ENCODE results near the gene GRM4.

GRM4 gene

DNA sequence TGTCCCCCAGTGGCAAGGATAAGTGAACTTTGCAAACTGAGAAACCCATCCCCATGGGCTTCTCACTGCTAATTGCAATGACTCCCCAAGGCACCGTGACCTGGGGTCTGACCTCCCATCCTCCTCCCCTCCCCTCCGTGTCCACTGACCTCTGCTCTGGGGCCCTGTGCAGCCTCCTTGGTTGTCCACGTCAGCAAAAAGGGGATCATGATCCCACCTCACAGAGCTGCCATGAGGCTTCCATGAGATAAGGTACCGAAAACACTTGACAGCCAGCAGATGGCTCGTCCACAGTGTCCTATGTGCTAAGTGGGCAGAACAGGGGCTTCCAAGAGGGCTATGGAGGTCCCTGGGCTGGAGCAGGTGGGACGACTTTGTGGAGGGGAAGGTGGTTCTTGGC lies 104.5 kb downstream of the GRM4 start:
- no peak for DNase-seq

DNA sequence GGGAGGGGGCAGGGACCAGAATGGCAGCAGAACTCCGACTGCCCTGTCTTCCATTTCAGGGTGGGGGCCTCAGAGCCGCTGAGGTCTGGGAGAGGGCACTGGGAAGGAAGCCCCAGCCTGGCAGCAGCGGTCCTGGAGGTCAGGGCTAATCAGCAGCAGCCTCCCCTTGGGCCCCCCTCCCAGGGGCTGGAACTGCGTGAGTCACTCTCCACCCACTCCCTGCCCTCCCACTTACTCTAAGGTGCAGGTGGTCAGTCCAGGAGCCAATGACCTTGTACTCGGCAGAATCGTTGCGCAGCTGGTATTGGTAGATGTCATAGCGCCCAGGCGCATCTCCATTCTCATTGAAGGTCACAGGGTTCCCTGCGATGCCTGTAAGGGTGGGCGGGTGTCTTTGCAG lies 105.9 kb downstream of the GRM4 start:
- DNase-seq, result no peak

DNA sequence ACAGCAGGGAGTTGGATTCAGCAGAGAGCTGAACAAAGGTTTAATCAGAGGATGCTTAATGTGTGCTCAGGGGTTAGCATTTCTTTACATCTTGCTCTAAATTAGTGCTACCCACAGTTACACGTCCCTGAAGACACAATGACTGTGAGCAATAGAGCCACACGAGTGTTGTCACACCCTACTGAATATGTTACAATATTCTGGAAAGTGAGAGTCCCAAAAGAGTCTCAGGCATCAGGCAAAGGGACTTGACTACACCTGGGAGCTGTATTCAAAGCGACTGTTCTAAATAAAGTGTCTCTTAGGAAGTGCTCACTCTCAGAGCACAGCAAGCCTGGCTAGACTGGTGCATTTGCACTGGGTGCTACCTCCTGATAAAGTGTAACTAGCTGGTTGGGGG lies 108.7 kb downstream of the GRM4 start:
- no peak for DNase-seq

DNA sequence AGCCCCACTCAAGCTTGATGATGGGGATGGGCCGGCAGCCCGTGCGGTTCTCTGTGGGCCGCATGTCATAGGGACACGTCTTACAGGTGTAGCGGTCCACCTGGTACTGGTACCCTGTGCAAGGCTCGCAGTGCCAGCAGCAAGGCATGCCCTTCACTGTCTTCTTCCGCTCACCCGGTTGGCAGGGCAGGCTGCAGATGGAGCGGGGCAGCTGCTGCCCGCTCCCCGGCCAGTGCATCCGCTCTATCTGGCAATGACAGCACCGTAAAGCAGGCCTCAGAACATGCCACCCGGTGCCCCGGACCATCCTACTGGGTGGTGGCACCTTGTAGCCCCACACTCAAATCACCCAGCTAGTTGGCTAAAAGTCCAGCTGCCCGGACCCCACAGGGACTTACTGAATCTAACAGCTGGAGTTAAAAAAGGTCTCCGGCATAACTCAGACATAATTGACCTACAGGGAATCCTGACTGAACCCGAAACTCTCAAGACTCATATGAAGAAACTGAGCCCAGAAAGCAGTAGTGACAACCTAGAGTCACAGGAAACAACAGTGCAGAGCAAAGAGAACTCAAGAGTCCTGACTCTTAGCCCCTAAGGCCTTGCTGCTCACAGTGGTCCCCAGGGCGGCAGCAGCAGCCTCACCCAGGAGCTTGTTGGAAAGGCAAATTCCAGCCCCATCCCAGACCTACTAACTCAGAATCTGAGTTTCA lies 109.4 kb downstream of the GRM4 start:
- DNase-seq, result no peak

DNA sequence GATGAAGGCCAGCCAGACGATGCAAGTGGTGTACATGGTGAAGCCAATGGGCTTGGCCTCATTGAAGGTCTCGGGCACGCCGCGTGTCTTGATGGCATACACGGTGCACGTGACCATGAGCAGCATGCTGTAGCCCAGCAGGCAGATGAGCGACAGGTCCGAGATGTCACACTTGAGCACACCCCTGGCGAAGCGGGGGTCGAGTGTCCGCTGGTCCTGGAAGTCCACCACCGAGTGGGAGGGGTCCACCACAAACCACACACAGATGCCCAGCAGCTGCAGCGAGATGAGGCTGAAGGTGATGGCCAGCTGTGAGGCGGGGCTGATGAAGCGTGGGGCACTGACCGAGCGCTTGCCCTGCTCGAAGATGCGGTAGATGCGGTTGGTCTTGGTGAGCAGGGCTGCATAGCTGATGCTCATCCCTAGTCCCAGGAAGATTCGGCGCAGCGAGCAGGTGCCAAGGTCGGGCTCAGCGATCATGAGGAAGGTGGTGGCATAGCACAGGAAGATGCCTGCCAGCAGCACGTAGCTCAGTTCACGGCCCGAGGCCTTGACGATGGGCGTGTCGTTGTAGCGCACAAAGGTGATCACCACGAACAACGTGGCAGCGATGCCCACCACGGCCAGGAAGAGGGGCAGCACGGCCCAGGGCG lies 110.1 kb downstream of the GRM4 start:
- DNase-seq, result no peak

DNA sequence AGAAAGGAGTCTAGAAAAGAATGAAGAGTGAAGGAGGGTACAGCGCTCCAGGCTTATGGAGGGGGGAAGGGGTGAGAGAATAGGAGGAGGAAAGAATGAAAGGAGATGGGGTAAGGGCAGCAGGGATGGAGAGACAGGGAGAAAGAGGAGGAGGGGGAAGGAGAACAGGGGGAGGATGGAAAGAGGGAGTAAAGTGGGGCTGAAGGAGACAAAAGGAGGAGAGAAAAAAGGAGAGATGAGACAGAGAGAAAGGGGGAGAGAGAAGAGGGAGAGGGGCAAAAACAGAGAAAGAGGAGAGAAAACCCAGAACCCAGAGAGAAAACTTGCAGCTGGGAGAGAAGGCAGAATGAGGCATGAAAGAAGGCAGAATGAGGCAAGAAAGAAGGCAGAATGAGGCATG lies 110.7 kb downstream of the GRM4 start:
- no peak for DNase-seq

DNA sequence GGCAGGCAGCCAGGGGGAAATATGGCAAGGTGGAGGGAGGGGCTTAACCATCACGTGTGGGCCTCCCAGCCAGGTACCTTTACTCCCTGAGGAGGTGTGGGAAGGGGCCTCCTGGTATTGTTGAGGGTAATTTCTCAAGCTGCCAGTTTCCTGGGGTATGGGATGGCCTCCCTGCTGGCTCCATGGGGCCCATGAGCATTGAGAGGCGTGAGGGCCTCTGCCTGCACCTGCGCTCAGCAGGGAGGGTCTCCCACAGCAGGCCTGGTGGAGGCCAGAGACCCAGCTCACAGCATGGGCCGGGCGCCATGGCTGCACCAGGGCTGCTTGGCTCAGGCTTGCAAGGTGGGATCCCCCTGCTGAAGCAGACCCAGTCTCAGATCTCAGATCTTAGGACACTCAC lies 113.0 kb downstream of the GRM4 start:
- DNase-seq, result no peak

DNA sequence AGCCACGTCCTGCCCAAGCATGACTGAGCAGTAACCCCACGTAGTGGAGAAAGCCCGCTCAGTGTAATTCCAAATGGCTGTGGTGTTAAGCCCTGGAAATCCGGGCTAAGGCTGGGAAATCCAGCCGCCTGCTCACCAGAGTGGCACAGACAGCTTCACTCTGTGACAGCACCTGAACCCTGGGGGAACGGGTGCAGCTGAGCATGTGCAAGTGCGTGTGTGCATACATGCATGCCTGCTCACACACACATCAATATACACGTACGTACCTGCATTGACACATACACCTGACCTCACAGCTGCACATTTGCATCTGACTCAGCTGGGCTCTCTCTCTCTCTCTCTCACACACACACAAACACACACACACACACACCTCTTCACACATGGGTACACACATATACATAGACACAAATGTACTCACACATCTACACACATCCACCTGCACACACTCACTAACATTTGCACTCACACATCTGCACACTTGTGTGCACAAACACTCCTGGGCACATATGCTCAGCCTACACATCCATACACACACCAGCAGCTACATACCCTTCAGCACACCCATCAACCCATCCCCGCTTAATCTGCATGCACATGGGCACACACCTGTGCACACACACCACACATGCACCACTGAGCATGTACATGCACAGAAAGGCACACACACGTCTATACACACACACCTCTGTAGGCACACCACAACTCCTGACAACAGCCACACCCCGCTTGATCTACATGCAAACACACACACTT lies 114.1 kb downstream of the GRM4 start:
- no peak for DNase-seq

DNA sequence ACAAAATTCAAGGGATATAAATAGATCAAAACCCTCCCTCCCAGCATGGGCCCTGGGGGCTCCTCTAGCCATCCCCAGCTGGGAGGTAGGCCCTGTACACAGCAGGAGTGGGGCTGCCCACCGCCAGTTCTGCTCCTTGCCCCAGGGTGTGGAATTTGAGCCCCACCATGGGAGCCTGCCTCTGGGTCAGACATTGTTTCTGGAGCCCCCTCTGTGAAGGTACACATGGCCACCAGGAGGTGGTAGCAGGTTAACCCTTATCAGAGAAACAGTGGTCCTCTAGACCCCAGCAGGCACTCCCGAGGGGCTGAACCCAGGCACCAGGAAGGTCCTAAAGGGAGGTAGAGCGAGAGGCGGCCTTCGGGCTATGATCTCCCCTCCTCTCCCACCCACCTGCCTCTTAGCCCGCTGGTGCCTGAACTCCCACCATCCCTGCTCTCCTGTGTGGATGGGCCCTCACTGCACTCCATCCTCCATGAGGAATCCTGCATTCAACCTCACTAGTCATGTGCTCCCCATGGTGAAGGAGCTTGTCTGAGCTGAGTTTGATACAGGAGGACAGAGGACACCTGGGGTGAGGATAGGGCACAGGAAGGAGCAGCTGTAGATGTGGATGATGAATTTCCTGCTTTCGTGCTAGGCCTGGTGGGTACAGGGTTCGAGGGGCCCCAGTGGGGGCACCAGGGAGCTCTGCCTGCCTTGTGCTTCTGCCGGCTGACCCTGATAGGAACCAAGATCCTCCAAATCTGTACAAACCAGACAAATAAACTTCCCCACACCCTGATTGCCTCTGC lies 114.9 kb downstream of the GRM4 start:
- no peak for DNase-seq

DNA sequence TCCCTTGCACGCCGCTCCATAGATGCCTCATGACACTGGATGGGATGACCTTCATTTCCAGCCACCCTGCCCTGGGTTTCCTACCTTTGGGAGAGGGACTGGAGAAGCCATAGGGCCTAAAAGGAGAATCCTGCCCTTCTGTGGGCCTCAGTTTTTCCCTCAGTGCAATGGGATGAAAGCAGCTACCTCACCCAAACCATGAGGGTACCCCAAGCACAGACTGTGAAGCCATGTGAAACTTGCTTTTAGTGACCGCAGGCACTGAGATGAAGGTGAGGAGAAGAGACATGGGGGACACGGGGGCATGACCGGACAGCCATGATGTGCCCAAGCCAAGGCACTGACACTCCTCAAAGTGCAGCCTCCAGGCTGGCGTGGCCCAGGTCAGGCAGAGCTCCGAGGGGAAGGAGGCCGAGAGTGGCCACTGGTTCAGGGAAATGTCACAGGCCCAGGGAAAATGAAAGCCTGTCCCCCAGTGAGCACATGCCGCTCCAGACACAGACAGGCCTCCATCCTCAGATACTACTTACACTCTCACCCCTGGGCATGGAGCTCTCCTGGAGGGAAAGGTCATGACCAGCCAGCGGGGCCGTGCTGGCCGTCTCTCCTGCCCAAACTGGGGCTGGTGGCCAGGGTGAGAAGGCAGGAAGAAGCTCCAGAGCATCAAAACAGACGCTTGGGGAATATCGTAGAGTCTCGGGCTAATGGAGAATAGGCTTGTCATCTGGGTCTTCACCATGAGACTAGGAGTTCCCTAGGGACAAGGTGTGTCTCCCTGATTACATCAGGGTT lies 116.2 kb downstream of the GRM4 start:
- DNase-seq, result no peak

DNA sequence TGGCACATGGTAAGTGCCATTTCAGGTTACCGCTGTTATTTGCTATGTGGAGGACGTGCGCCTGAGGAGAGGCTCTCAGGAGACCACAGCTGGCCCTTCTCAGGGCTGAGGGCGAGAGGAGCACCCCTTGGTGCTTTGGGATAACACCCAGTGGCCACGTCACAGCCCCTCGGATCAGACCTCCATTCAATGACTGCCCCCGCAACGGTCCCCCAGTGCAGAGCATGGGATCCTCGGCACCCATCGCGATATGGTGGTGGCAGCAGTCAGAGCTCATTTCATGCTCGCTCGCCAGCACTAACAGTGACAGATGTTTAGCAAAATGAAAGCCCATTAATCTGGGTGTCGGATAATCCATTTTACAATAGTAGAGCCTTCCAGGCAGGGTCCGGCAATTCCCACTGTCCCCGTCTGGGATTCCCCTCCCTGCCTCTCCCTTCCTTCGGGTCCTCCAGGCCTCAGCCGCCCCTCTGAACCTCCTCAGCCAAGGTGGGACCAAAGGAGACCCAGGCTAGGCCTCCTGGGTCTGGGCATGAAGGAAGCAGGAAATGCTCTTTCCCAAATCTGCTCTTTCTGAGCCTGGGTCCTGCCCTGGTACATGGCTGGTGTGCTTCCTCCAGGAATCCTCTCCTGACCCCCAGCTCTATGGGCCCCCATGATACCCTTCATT lies 117.1 kb downstream of the GRM4 start:
- no peak for DNase-seq

DNA sequence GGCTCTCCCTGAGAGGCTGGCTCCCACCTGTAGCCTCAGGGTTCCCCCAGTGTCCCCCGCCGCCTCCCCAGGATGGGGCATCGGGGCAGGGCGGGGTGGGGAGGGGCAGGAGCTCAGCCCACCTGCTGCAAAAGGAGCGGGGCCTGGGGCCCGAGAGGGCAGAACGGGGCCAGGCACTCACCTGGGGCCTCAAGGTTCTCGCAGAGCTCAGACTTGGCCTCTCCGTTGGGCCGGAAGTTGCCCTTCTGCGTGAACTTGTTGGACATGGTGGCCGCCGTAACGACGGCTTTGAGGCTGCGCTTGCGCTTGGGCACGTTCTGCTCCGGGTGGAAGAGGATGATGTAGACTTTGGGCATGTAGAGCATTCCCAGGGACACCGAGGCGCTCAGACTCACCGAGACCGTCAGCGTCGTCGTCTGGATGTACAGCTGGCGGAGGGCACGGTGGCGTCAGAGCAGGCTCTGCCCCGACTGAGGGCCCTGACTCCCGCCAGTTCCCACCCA lies 117.9 kb downstream of the GRM4 start:
- no peak for DNase-seq

DNA sequence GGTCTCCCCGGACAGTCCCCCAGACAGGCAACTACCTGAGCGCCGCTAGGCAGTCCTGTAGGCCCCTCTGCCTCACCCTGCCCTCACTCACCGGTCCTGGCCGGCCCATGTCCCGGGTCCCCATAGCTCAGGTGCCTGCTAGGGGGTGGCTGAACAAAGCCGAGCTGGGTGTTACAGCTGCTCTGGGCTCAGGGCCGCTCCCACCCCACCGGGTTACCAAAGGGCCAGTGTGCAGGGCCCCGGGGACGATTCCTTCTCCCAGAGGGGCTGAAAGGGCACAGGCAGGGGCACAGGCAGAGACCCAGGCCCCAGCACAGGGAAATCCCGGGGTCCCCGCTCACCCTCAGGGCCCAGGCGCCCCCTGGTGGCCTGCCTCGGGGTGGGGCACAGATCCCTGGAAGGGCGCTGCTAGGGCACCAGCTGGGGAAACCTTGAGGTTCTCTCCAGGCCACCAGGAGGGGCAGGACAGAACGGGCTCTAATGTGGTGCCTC lies 118.4 kb downstream of the GRM4 start:
- peak; percentile 68 for DNase-seq

DNA sequence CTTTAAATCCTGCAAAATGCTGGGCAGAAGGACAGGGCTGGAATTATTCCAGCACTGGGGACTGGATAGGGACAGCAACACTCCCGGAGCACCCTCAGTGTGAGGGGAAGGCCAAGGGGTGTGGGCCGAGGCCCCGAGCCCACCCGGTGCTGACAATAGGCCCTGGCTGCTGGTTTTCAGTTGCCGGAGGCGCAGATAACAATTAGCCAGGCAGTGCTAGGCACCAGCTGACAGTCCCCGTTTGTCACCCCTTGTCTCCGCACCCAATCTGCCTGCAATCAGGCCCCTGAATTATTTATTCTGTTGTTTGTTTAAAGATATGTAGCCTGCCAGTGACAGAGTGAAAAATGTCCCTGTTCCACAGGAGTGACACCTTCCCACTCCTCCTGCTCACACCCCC lies 120.0 kb downstream of the GRM4 start:
- no peak for DNase-seq

DNA sequence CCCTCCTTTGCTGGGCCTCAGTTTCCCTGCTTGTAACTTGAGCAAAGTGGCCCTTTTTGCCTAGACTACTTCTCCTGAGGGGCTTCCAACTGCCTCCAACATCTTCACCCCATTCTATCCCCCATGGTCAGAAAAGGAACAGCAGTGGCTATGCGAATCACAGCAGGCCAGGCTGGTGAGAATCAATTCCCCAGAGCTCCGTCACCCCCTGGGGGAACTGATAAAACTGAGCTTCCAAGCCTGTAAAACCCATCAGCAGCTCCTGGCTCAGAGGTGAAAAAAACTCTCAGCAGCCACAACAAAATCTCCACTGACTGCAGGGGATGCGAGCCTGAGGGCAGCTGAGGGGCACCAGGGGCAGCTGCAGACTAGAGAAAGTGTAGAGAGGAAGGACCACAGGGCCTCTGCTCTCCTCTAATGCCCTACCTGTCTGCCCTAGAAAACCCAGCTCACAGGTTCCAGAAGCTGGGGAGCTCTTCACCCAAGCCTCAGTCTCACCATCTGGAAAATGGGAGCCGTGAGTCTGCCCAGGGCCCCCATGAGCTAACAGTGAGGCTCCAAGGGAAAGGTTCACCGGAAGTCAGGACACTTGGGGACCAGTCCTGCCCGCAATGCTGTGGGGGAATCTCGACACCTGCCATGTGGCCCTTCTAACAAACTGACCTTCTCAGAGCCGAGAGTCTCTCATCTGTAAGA lies 120.6 kb downstream of the GRM4 start:
- no peak for DNase-seq

DNA sequence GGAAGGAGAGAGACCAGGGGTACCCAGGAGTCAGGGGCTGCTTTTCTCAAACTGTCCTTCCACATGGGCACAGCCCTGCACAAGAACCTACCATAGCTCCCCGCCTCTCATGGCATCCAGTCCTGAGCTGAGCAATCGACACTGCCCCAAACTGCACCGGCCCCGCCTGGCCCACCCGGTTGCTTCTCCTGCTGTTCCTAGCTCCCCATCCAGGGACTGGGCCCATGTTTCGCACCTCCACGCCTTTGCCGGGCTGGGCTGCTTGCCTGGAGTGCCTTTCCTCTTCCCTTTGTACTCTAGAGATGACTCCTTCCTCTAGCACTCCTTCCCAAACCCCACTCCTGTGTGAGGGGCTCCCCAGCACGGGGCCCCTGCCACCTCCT lies 123.0 kb downstream of the GRM4 start:
- DNase-seq, result no peak

DNA sequence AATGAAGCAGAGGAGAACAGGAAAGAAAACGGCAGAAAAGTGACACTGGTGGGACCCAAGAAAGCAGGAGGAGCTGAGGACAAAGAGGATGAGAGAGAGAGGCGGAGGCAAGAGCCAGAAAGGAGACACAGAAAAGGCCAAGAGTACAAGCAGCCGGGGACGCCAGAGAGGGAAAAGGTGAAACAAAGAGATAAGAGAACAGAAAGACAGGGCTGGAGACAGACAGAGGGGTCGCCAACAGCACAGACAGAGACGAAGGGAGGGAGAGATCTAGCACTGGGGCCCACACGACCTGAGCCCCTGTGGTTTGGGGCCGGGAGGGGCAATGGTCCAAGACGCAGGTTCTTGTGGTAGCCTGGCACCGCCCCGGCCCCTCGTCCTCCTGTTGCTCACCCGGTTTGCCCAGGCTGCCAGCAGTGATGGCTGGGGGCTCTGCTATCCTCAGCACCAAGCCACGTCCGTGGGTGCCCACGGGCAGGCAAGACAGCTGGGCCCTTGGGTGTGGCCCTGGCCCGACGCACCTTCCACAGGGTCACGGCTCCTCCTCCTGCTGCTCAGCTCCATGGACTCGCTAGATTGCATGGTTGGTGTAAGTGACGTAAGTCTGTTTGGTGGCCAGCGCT lies 123.5 kb downstream of the GRM4 start:
- DNase-seq, result no peak

DNA sequence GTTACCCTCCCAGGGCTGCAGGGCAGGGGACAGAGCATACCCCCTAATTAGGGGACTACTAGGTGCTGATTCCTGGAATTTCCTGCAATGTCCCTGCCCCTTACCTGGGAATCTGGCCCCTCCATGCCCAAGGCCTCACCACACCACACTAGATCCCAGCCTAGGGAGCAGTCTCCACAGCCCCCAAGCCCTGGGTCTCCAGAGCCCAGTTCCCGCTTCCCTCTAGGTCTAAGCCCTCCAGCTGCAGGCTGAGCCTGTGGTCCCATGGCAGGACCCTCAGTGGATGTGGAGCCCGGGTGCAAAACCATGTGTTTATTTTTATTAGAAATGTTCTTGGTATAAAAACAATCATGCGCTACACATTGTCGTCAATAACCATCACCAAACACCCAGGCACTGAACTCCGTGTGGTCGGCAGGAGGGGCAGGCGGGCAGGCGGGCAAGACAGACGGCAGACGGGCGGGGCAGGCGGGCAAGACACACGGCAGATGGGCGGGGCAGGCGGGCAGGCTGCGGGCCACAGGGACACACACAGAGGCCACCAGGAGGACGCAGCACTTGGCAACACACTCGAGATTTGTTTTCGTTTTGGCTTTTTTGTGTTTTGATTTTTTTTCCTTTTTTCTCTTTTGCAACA lies 124.2 kb downstream of the GRM4 start:
- DNase-seq, result no peak

DNA sequence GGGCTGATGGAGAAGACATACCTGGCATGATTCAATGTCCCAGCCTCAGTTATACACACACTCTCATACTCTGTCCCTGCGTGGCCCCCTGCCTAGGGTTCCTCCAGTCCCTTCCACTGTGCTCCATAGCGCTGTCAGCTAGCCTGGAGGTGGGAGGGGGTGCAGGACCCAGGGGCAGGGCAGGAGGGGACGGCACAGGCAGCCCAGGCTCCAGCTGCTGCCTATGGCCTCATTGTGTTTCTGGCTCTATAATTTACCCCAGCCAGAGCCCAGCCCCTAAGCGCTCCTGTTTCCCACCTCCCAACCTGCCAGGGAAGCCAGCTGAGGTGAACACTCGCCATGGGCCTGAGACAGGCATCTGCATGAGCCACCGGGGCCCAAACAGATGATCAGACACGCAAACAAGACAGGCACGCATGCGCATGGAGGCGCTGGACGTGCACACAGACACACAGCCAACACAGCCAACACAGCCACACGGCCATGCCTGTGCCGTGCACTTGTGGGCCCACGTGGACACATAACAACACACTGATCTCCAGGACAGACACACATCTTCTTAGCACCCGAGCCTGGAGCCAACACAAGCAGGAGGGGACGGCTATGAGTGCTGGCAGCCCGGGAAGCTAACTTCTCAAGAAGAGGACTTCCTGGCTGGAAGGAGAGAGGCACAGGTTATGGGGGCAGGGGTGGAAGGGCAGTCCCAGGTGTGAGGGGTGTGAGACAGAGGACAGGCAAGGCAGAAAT lies 124.9 kb downstream of the GRM4 start:
- no peak for DNase-seq

Measured in activated CD8-positive, alpha-beta memory T cell treated with anti-CD3 and anti-CD28 coated beads, Interleukin-2, amount 50 U/mL, for 4 hours (primary cell).